RWPE1 (cell line): Measurements from ENCODE around the gene SPINT2.
"Not testable (repeated sequence)": the region's sequence is repeated elsewhere in the genome, so short reads cannot be mapped to it uniquely, and the experiment has no call there.

Experiments
- CTCF ChIA-PET: fragments of 350-600 bp; sonication (Branson Sonifier 250); formaldehyde crosslinking; extraction: SDS; loops from one replicate; lab custom pipeline; 2021; lab: Yijun Ruan, JAX
- POLR2A ChIA-PET: fragments of 400-600 bp; formaldehyde crosslinking; extraction: SDS; loops from one replicate; lab custom pipeline; 2020; ENCODE audit warnings: antibody characterized with exemption; ENCODE audit not compliant: low non-redundant PET; lab: Yijun Ruan, JAX
- DNase-seq: peaks from one replicate; pipeline ENCODE4 v3.0.0; 2012; ENCODE audit warnings: low spot score
- H3K27ac ChIP-seq: fragments of 450-650 bp; 2 replicates; pipeline ENCODE4 v1.5.1; 2017
- TF ChIP-seq, protein P1 (sequence below): fragments of 450-650 bp; conservative IDR thresholded peaks from 2 replicates; pipeline ENCODE4 v1.5.1; 2017; ENCODE audit warnings: low read depth, mild to moderate bottlenecking

Gene SPINT2

DNA sequence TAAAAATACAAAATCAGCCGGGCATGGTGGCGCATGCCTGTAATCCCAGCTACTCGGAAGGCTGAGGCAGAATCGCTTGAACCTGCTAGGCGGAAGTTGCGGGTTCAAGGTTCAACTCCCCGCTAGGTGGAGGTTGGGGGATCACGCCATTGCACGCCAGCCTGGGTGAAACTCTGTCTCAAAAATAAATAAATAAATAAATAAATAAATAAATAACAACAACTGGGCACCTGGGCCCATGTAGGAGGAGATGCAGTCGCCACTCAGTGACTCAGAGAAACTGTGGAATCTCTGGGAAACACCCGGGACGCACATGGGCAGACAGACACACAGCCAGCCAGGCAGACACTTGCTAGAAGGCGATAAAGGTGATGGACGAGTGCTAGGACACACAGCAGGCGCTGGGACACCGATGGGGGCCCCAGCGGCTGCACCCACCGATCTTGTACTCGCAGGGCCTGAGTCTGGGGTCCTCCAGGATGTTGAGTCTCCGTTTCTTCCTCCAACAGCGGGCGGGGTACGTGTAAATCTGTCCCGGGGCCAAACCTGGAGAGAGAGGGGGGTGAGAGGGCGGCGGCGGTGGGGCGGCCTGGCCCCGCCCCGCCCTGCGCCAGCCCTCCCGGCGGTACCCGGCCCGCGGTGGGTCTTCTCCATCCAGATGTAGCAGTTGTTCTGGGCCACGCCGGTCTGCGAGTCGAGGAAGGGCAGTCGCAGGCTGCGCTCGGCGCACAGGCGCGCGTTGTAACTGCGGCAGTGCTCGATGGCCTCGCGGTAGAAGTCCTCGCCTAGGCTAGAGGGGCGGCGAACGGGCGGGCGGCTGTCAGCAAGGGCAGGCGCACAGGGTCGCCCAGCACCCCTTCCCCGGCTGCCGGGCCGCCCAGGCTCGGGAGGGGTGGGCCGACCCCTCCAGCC is 42.2 kb upstream of the SPINT2 start:
- TF ChIP-seq, protein P1, sequence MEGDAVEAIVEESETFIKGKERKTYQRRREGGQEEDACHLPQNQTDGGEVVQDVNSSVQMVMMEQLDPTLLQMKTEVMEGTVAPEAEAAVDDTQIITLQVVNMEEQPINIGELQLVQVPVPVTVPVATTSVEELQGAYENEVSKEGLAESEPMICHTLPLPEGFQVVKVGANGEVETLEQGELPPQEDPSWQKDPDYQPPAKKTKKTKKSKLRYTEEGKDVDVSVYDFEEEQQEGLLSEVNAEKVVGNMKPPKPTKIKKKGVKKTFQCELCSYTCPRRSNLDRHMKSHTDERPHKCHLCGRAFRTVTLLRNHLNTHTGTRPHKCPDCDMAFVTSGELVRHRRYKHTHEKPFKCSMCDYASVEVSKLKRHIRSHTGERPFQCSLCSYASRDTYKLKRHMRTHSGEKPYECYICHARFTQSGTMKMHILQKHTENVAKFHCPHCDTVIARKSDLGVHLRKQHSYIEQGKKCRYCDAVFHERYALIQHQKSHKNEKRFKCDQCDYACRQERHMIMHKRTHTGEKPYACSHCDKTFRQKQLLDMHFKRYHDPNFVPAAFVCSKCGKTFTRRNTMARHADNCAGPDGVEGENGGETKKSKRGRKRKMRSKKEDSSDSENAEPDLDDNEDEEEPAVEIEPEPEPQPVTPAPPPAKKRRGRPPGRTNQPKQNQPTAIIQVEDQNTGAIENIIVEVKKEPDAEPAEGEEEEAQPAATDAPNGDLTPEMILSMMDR: no peak
- POLR2A ChIA-PET: no interaction called here
- peak overlapping the region; percentile 57 for H3K27ac ChIP-seq
- DNase-seq: no peak
- CTCF ChIA-PET: interaction anchor here (1.0 kb wide), 1 partner anchor 324 kb away, joined by 3 read pairs; no protein-coding TSS in a partner anchor

DNA sequence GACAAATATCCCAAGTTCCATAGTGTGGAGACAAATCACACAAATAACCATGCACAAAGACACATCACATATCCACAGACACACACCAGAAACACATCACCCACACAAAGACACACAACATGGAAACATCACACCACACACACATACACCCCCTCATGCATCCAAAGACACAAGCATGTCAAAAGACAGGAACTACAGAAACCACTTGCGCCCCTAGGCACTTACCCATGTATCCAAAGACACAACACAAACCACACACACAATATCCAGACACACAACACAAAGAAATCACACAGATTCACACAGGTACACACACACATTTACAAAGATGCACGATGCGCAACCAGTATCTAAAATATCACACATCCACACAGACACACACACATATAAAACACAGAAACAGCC is 41.3 kb upstream of the SPINT2 start:
- TF ChIP-seq, protein P1: no peak
- ChIA-PET POLR2A (no interaction called here), CTCF (no interaction called here)
- DNase-seq: no peak
- H3K27ac ChIP-seq: no peak overlapping the region

DNA sequence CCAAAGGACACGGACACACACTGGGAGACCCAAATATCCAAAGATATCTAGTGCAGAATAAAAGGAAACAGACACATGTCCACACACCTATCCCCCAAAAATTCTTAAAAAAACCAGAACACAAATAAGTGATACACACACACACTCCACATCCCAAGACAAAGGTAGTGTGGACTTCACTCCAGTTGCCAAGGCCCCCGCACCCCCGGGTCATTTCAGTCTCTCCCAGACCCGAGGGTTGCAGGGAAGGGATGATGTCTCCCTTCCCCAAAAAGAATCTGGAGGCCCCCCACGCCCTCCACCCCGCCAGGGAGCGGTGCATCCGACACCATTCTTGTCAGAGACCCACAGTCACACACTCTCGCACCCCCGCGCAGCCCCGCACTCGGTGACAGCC is 40.8 kb upstream of the SPINT2 start:
- peak overlapping the region; percentile 72 for H3K27ac ChIP-seq
- ChIA-PET CTCF (no interaction called here), POLR2A (no interaction called here)
- TF ChIP-seq, protein P1: no peak
- DNase-seq: no peak

DNA sequence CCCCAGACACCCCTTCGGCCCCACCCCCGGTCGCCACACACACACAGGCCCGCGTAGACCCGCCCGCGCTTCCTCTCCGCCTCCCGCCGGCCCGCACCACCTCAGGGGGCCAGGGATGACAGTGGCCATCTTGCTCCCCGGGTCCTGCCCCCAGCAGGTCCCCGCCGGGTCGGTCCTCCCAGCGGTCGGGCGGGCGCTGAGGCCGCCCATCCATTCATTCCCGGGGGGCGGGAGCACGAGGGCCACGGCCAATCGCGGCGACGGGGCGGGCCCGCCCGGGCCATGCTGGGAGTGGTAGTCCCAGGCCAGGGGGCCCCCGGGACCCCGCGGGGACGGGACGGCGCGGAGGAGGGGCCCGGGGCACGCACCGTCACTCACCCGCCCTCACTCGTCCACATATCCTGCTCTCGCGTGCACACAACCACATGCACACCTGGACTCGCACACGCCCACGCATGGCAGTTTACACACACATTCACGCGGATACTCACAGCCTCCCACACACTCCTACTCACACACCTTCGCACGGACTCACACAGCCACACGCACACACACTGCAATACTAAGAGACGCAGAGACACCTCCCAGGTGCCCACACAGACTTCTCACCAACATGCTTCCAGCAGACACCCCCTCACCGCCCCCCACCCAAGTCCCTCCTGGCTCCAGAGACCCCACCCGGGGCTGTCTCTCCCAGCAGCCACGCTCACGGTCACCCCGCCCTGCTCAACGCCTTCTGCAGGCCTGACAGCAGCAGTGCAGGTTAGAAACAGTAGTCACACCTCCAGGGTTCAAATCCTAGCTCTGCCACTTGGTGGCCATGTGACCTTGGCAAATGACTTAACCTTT is 40.1 kb upstream of the SPINT2 start, which contains the start of gene DPF1:
DPF1 (minus strand) TSS at position 209 of the 849 bp plus-strand sequence; CDS start at position 129, 80 bp downstream.
- H3K27ac ChIP-seq: peak within 1 kb of the TSS; percentile 72
- CTCF ChIA-PET: interaction anchor here (0.6 to 0.7 kb wide), 2 partner anchors 26 to 298 kb away, joined by 3 to 6 read pairs; no protein-coding TSS in a partner anchor
- TF ChIP-seq, protein P1: peak; percentile 25; the same call in 1 of the 2 replicates
- peak; percentile 90 for DNase-seq
- POLR2A ChIA-PET: no interaction called here

DNA sequence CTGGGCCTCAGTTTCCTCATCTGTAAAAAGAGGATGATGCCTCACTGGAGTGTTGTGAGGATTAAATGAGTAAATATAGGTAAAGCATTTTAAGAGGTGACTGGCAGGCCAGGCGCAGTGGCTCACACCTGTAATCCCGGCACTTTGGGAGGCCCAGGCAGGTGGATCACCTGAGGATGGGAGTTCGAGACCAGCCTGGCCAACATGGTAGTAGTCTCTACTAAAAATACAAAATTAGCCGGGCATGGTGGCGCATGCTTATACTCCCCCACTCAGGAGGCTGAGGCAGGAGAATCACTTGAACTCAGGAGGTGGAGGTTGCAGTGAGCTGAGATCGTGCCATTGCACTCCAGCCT is 39.5 kb upstream of the SPINT2 start:
- DNase-seq, POLR2A ChIA-PET: not testable (repeated sequence)
- CTCF ChIA-PET: interaction anchor here (0.6 to 1.3 kb wide), 4 partner anchors 25 to 323 kb away, joined by 3 to 8 read pairs (median 5); no protein-coding TSS in a partner anchor
- H3K27ac ChIP-seq: peak overlapping the region; percentile 72

DNA sequence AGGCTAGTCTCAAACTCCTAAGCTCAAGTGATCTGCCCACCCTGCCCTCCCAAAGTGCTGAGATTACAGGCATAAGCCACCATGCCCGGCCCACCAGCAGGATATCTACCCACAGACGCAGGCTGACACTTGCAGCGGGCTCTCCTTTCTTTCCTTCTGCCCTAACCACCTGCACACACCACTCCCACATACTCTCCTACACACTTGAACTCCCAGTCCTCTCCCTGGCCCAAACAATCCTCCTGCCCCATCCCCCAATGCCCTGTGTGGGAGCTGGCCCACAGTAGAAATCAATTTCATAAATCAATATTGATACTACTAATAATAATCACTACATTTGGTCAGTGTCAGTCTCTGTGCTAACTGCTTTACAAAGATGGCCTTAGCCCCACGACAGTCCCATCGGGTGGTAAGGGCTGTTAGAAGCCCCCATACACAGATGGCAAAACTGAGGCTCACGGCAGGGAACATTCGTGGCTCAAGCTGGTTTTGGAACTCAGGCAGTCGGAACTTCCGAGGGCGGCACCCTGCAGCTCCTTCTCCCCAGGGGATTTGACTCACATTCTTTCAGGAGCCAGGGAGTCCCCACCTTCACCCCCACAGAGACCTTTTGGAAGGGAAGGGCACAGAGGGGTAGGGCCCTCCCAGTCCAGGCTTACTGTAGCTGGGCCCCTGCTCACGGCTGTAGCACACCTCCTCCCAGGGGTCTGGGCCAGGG is 36.9 kb upstream of the SPINT2 start:
- ChIA-PET CTCF (interaction anchor here (0.6 to 1.0 kb wide), 2 partner anchors 17 to 85 kb away, joined by 3 read pairs; no protein-coding TSS in a partner anchor), POLR2A (no interaction called here)
- DNase-seq: no peak
- TF ChIP-seq, protein P1: no peak
- H3K27ac ChIP-seq: peak overlapping the region; percentile 72
